ENCODE data around the gene FAM200B.

Gene FAM200B

GRCh38 chr4:15668566-15669435 is 12.8 kb upstream of the FAM200B start:
- DNase-seq (ENCODE audit: low read depth), result no peak

GRCh38 chr4:15670576-15670975 is 11.1 kb upstream of the FAM200B start:
- no peak for DNase-seq (ENCODE audit: low read depth)

GRCh38 chr4:15672101-15672500 is 9.5 kb upstream of the FAM200B start:
- DNase-seq (ENCODE audit: low read depth), result no peak

- DNase-seq (ENCODE audit: low read depth), result no peak
These were observed 8.3 kb upstream of the FAM200B start for GRCh38 chr4:15673337-15673736.

- no peak for DNase-seq (ENCODE audit: low read depth)
These were observed 7.6 kb upstream of the FAM200B start for GRCh38 chr4:15674046-15674445.

GRCh38 chr4:15674926-15675325 is 6.7 kb upstream of the FAM200B start:
- DNase-seq (ENCODE audit: low read depth), result no peak

GRCh38 chr4:15675356-15675755 is 6.3 kb upstream of the FAM200B start:
- DNase-seq (ENCODE audit: low read depth), result no peak

- no peak for DNase-seq (ENCODE audit: low read depth)
These were observed 5.6 kb upstream of the FAM200B start for GRCh38 chr4:15676039-15676438.

GRCh38 chr4:15676899-15677298 is 4.7 kb upstream of the FAM200B start:
- DNase-seq (ENCODE audit: low read depth), result no peak

- no peak for DNase-seq (ENCODE audit: low read depth)
These were observed 4.1 kb upstream of the FAM200B start for GRCh38 chr4:15677507-15677988.

- no peak for DNase-seq (ENCODE audit: low read depth)
These were observed 608 bp upstream of the FAM200B start for GRCh38 chr4:15681067-15681371.

- DNase-seq (ENCODE audit: low read depth), result no peak
These were observed 865 bp downstream of the FAM200B start for GRCh38 chr4:15682242-15683142.

- DNase-seq (ENCODE audit: low read depth), result no peak
These were observed 1.5 kb downstream of the FAM200B start for GRCh38 chr4:15683143-15683495.

- no peak for DNase-seq (ENCODE audit: low read depth)
These were observed 2.9 kb downstream of the FAM200B start for GRCh38 chr4:15684498-15684897.

- DNase-seq (ENCODE audit: low read depth), result no peak
These were observed 6.4 kb downstream of the FAM200B start for GRCh38 chr4:15688051-15688450.

GRCh38 chr4:15689540-15689939 is 7.9 kb downstream of the FAM200B start:
- no peak for DNase-seq (ENCODE audit: low read depth)

GRCh38 chr4:15690020-15690809 is 8.6 kb downstream of the FAM200B start:
- DNase-seq (ENCODE audit: low read depth), result no peak

GRCh38 chr4:15691346-15692135 is 9.9 kb downstream of the FAM200B start:
- DNase-seq (ENCODE audit: low read depth), result no peak

GRCh38 chr4:15692602-15693001 is 11.0 kb downstream of the FAM200B start:
- DNase-seq (ENCODE audit: low read depth), result no peak

- no peak for DNase-seq (ENCODE audit: low read depth)
These were observed 12.8 kb downstream of the FAM200B start for GRCh38 chr4:15694431-15694830.

- no peak for DNase-seq (ENCODE audit: low read depth)
These were observed 13.6 kb downstream of the FAM200B start for GRCh38 chr4:15695240-15695699.

Measured in activated T-cell treated with anti-CD3 and anti-CD28 coated beads for 1 hour (primary cell).